ENCODE results near the gene MRPL58. TPM values are rescaled to one million over a fixed set of nuclear protein-coding genes. Genes with fewer than 3 reads are reported as not detected.

Gene MRPL58
- total RNA-seq, 1 donor from 2014 or later = 52.8 TPM

GRCh38 chr17:75049057-75049456, 36.6 kb downstream of the MRPL58 start:
- no peaks in the 10 kb centered on the region for H3K27me3 ChIP-seq
- TF ChIP-seq EZH2phosphoT487 (IDR thresholded peaks at IDR 0.05) = no peak
- no peak overlapping the region for H3K9ac ChIP-seq
- no peak overlapping the region for H3K27ac ChIP-seq
- peaks cover 13% of the 10 kb centered on the region for H3K36me3 ChIP-seq
- peaks cover 21% of the 10 kb centered on the region for H3K36me3 Mint-ChIP-seq
- peak overlapping the region; percentile 99 for H3K4me3 ChIP-seq
- DNase-seq (ENCODE audit: low spot score) = no peak
- peak overlapping the region; percentile 95 for H3K4me2 ChIP-seq
- no peak overlapping the region for H2AFZ ChIP-seq (replicated peaks)
- peaks cover 21% of the 10 kb centered on the region for H4K20me1 ChIP-seq (ENCODE audit: low read depth)
- peaks cover 62% of the 10 kb centered on the region for H3K79me2 ChIP-seq (ENCODE audit: low read depth)
- no peaks in the 10 kb centered on the region for H3K9me3 ChIP-seq (ENCODE audit: low read depth)
- H3F3A ChIP-seq (ENCODE audit: low read depth) = peaks cover 10% of the 10 kb centered on the region
- peaks cover 36% of the 10 kb centered on the region for H3K4me1 Mint-ChIP-seq
- no peaks in the 10 kb centered on the region for H3K9me3 Mint-ChIP-seq
- peaks cover 15% of the 10 kb centered on the region for H3K4me1 ChIP-seq
- peaks cover 5% of the 10 kb centered on the region for H3K27me3 Mint-ChIP-seq (ENCODE audit: insufficient read depth, low read depth)
- no peak overlapping the region for H3K27ac Mint-ChIP-seq
- peak overlapping the region; percentile 99 for H3K4me3 Mint-ChIP-seq

- Mint-ChIP-seq H3K27me3 (ENCODE audit: insufficient read depth, low read depth) (peaks cover 5% of the 10 kb centered on the region), H3K9me3 (no peaks in the 10 kb centered on the region), H3K36me3 (peaks cover 22% of the 10 kb centered on the region), H3K4me1 (peaks cover 33% of the 10 kb centered on the region), H3K4me3 (no peak overlapping the region), H3K27ac (no peak overlapping the region)
- Histone ChIP-seq H3K4me3 (no peak overlapping the region), H2AFZ (replicated peaks) (no peak overlapping the region), H3K9me3 (ENCODE audit: low read depth) (no peaks in the 10 kb centered on the region), H3K36me3 (peaks cover 13% of the 10 kb centered on the region), H3K79me2 (ENCODE audit: low read depth) (peaks cover 59% of the 10 kb centered on the region), H3K4me2 (no peak overlapping the region), H3K4me1 (peaks cover 15% of the 10 kb centered on the region), H3K27me3 (no peaks in the 10 kb centered on the region), H3K9ac (no peak overlapping the region), H3F3A (ENCODE audit: low read depth) (peaks cover 8% of the 10 kb centered on the region), H4K20me1 (ENCODE audit: low read depth) (peaks cover 21% of the 10 kb centered on the region), H3K27ac (no peak overlapping the region)
- no peak for DNase-seq (ENCODE audit: low spot score)
- TF ChIP-seq EZH2 (IDR thresholded peaks at IDR 0.05) = no peak
- TF ChIP-seq EZH2phosphoT487 (IDR thresholded peaks at IDR 0.05) = no peak
- no peak for TF ChIP-seq CTCF (IDR thresholded peaks at IDR 0.05)
Measured at GRCh38 chr17:75049706-75050105, 37.2 kb downstream of the MRPL58 start.

- no peak overlapping the region for H2AFZ ChIP-seq (replicated peaks)
- H3K27ac ChIP-seq = no peak overlapping the region
- H3K4me3 ChIP-seq = no peak overlapping the region
- peaks cover 14% of the 10 kb centered on the region for H4K20me1 ChIP-seq (ENCODE audit: low read depth)
- H3K9ac ChIP-seq = no peak overlapping the region
- H3K4me1 Mint-ChIP-seq = peaks cover 19% of the 10 kb centered on the region
- no peak overlapping the region for H3K4me2 ChIP-seq
- peaks cover 9% of the 10 kb centered on the region for H3K4me1 ChIP-seq
- no peak for DNase-seq (ENCODE audit: low spot score)
- peaks cover 2% of the 10 kb centered on the region for H3K27me3 Mint-ChIP-seq (ENCODE audit: insufficient read depth, low read depth)
- peaks cover 13% of the 10 kb centered on the region for H3K36me3 ChIP-seq
- H3K27me3 ChIP-seq = no peaks in the 10 kb centered on the region
- H3K4me3 Mint-ChIP-seq = no peak overlapping the region
- no peak for TF ChIP-seq CTCF (IDR thresholded peaks at IDR 0.05)
- no peak for TF ChIP-seq EZH2 (IDR thresholded peaks at IDR 0.05)
- no peak for TF ChIP-seq EZH2phosphoT487 (IDR thresholded peaks at IDR 0.05)
- no peaks in the 10 kb centered on the region for H3F3A ChIP-seq (ENCODE audit: low read depth)
- no peaks in the 10 kb centered on the region for H3K9me3 Mint-ChIP-seq
- peaks cover 60% of the 10 kb centered on the region for H3K79me2 ChIP-seq (ENCODE audit: low read depth)
- H3K27ac Mint-ChIP-seq = no peak overlapping the region
- peaks cover 26% of the 10 kb centered on the region for H3K36me3 Mint-ChIP-seq
- no peaks in the 10 kb centered on the region for H3K9me3 ChIP-seq (ENCODE audit: low read depth)
Measured at GRCh38 chr17:75051941-75052340, 39.5 kb downstream of the MRPL58 start.

- Histone ChIP-seq H3K36me3 (no peaks in the 10 kb centered on the region), H3K4me3 (no peak overlapping the region), H3K4me1 (no peaks in the 10 kb centered on the region), H3K27ac (no peak overlapping the region), H3K9me3 (ENCODE audit: low read depth) (no peaks in the 10 kb centered on the region), H3K27me3 (no peaks in the 10 kb centered on the region), H3K79me2 (ENCODE audit: low read depth) (peaks cover 24% of the 10 kb centered on the region), H4K20me1 (ENCODE audit: low read depth) (peaks cover 12% of the 10 kb centered on the region), H3K9ac (no peak overlapping the region), H3K4me2 (no peak overlapping the region), H3F3A (ENCODE audit: low read depth) (peaks cover 5% of the 10 kb centered on the region), H2AFZ (replicated peaks) (no peak overlapping the region)
- Mint-ChIP-seq H3K9me3 (no peaks in the 10 kb centered on the region), H3K36me3 (peaks cover 33% of the 10 kb centered on the region), H3K27ac (no peak overlapping the region), H3K4me3 (no peak overlapping the region), H3K27me3 (ENCODE audit: insufficient read depth, low read depth) (peaks cover 6% of the 10 kb centered on the region), H3K4me1 (no peaks in the 10 kb centered on the region)
- TF ChIP-seq EZH2phosphoT487 (IDR thresholded peaks at IDR 0.05) (no peak), EZH2 (IDR thresholded peaks at IDR 0.05) (no peak), CTCF (IDR thresholded peaks at IDR 0.05) (peak; percentile 26)
- no peak for DNase-seq (ENCODE audit: low spot score)
Measured at GRCh38 chr17:75059369-75060345, 47.2 kb downstream of the MRPL58 start.
